Measurements from ENCODE around the gene RNF213. TPM values are rescaled to one million over a fixed set of nuclear protein-coding genes. Genes with fewer than 3 reads are reported as not detected.

Gene RNF213
- total and polyA plus RNA-seq, 10 of the 15 experiments (the other 5 are each of a cell fraction or from before 2014, with no cell fraction given), result 18.6 to 145 (median 65.8) TPM

DNA sequence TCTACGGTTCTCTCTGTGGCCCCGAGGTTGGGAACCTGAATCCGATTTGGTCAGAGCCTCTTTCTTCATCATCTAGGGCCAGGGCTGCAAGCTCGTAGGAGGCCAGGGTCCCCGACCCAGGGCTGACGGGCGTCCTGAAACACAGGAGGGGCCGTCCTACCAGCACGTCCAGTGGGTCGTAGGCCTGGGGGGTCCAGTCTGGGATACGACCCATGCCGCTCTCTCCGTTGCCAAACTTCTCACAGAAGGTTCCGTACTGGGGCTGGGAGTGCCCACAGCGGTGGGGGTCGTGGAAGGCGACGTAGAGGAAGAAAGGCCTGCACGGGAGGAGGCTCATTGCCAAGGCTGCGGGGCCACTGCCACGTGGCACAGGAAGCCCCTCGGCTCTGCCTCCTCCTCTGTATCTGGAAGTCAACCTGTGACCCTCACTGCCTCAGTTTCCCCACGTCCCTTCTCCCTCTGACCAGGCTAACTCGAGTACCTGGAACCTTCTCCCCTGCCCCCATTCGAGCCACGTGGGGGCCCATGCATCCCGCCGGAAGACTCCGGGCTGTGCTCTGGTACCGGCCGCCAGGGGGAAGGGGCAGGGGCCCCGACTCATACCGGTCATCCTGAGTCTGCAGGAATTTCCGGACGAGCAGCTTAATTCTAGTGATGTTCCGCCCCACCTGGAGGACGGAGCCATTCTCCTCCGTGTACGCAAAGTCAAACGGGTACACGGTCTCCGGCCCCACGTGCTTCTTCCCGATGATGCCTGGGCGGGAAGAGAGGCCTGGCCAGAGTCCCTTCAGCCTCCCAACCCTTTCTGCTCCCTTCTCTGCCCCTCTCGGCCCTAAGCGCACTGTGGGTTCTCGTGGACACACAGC, 46.4 kb upstream of the RNF213 start:
- Histone ChIP-seq H2AFZ (ENCODE audit: control insufficient read depth, low read depth, low read length) (no peak overlapping the region), H3K36me3 (ENCODE audit: control insufficient read depth in 2 of 2, insufficient read depth in 2 of 2, low read length in 1 of 2) (peaks cover 0 to 5% of the 10 kb centered on the region in 2 experiments), H3K27me3 (replicated peaks in 1 of 2; ENCODE audit: control insufficient read depth in 2 of 2, insufficient read depth in 2 of 2, low read length in 1 of 2) (no peaks in the 10 kb centered on the region), H3K4me3 (no peak overlapping the region), H3K27ac (ENCODE audit: control insufficient read depth, insufficient read depth) (no peak overlapping the region), H3K9ac (ENCODE audit: control insufficient read depth, insufficient read depth, low read length) (no peak overlapping the region), H4K20me1 (ENCODE audit: control insufficient read depth, insufficient read depth) (no peaks in the 10 kb centered on the region; the same call in 1 of the 2 replicates), H3K9me3 (replicated peaks; ENCODE audit: control insufficient read depth, insufficient read depth, low read length) (no peaks in the 10 kb centered on the region), H3K79me2 (ENCODE audit: control insufficient read depth, insufficient read depth, low read length) (no peaks in the 10 kb centered on the region), H3K4me1 (ENCODE audit: control insufficient read depth, insufficient read depth, low read length) (peaks cover 3% of the 10 kb centered on the region), H3K4me2 (ENCODE audit: control insufficient read depth, insufficient read depth) (no peak overlapping the region)
- BruUV-seq (replicated peaks), result no TSS peak
- ChIA-PET POLR2A (no interaction called here), CTCF (no interaction called here), RAD21 (ENCODE audit: unreplicated experiment) (no interaction called here), SMC1A (ENCODE audit: uncharacterized antibody, unreplicated experiment) (no interaction called here)
- 91% methylated on average over 48 of the region's 48 CpGs for WGBS (ENCODE audit: insufficient coverage, insufficient replicate concordance, low lambda C conversion rate, missing lambda C conversion rate)
- ATAC-seq (no peak), FAIRE-seq (no peak), DNase-seq (ENCODE audit: low read depth, low spot score) (no peak)
- TF ChIP-seq GABPA (IDR thresholded peaks at IDR 0.05; ENCODE audit: low read depth), result no peak
- TF ChIP-seq CREM (IDR thresholded peaks at IDR 0.05; ENCODE audit: low read depth), result no peak
- no peak for TF ChIP-seq ZSCAN29 (IDR thresholded peaks at IDR 0.05)
- no peak for TF ChIP-seq GATAD2B (conservative IDR thresholded peaks at IDR 0.05; ENCODE audit: low read depth)
- intact Hi-C loops (cut with micrococcal nuclease; ENCODE audit: unreplicated experiment) (no loop called here), in situ Hi-C loops (cut with MboI) (no loop called here)

DNA sequence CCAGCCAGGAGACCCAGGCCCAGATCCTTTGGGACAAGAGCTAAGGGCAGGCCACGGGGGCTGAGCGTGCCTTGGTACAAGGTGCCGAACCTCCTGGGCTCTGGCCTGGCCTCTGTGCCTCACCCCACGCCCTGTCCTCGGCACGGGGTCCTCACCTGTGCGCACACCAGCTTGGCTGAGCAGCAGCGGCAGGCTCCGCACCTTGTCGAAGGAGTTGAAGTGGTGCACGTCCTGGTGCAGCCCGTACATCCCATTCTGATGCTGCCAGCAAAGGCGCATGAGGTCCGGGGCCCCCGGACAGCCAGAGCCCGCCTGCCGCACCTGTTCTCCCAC, 45.8 kb upstream of the RNF213 start:
- TF ChIP-seq LARP7 (IDR thresholded peaks at IDR 0.05) (no peak), TCF12 (IDR thresholded peaks at IDR 0.05; ENCODE audit: low read depth, low read length) (no peak), SIN3A (IDR thresholded peaks at IDR 0.05; ENCODE audit: low read depth, low read length) (no peak), EP300 (IDR thresholded peaks at IDR 0.05; ENCODE audit: borderline replicate concordance in 1 of 2, control insufficient read depth in 1 of 2, low read depth in 2 of 2, low read length in 2 of 2) (no peak), STAT3 (IDR thresholded peaks at IDR 0.05; ENCODE audit: low read depth, low read length) (no peak), RCOR1 (conservative IDR thresholded peaks at IDR 0.05; ENCODE audit: low read depth, low read length) (no peak), JUNB (IDR thresholded peaks at IDR 0.05) (no peak), MYC (IDR thresholded peaks at IDR 0.05; ENCODE audit: insufficient read depth, insufficient read length, insufficient replicate concordance, low read length, severe bottlenecking) (no peak)
- TF ChIP-seq, protein P1, sequence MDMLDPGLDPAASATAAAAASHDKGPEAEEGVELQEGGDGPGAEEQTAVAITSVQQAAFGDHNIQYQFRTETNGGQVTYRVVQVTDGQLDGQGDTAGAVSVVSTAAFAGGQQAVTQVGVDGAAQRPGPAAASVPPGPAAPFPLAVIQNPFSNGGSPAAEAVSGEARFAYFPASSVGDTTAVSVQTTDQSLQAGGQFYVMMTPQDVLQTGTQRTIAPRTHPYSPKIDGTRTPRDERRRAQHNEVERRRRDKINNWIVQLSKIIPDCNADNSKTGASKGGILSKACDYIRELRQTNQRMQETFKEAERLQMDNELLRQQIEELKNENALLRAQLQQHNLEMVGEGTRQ (IDR thresholded peaks at IDR 0.05; ENCODE audit: borderline replicate concordance, low read depth, low read length), result no peak
- ChIA-PET POLR2A (no interaction called here), SMC1A (ENCODE audit: uncharacterized antibody, unreplicated experiment) (no interaction called here), CTCF (no interaction called here), RAD21 (ENCODE audit: unreplicated experiment) (no interaction called here)
- DNase-seq (ENCODE audit: low read depth, low spot score) (no peak), ATAC-seq (no peak), FAIRE-seq (no peak)
- H3K4me1 ChIP-seq (ENCODE audit: control insufficient read depth, insufficient read depth, low read length), result peaks cover 4% of the 10 kb centered on the region
- H3K9me3 ChIP-seq (replicated peaks; ENCODE audit: control insufficient read depth, insufficient read depth, low read length), result no peaks in the 10 kb centered on the region
- H3K27ac ChIP-seq (ENCODE audit: control insufficient read depth, insufficient read depth), result no peak overlapping the region
- H3K9ac ChIP-seq (ENCODE audit: control insufficient read depth, insufficient read depth, low read length), result no peak overlapping the region
- no peak overlapping the region for H3K4me2 ChIP-seq (ENCODE audit: control insufficient read depth, insufficient read depth)
- H3K4me3 ChIP-seq, result no peak overlapping the region
- in situ Hi-C loops (cut with MboI), result no loop called here
- 78% methylated on average over 17 of the region's 17 CpGs for WGBS (ENCODE audit: insufficient coverage, insufficient replicate concordance, low lambda C conversion rate, missing lambda C conversion rate)
- H3K79me2 ChIP-seq (ENCODE audit: control insufficient read depth, insufficient read depth, low read length), result peaks cover 4% of the 10 kb centered on the region
- intact Hi-C loops (cut with micrococcal nuclease; ENCODE audit: unreplicated experiment), result loop anchor here (5.0 kb wide), 1 partner anchor 37 kb away; no protein-coding TSS in a partner anchor
- no peaks in the 10 kb centered on the region for H3K27me3 ChIP-seq (replicated peaks in 1 of 2; ENCODE audit: control insufficient read depth in 2 of 2, insufficient read depth in 2 of 2, low read length in 1 of 2)
- H2AFZ ChIP-seq (ENCODE audit: control insufficient read depth, low read depth, low read length), result no peak overlapping the region
- peaks cover 0 to 5% of the 10 kb centered on the region in 2 experiments for H3K36me3 ChIP-seq (ENCODE audit: control insufficient read depth in 2 of 2, insufficient read depth in 2 of 2, low read length in 1 of 2)
- H4K20me1 ChIP-seq (ENCODE audit: control insufficient read depth, insufficient read depth), result no peaks in the 10 kb centered on the region; the same call in 1 of the 2 replicates
- no TSS peak for BruUV-seq (replicated peaks)

Data from GM12878 (cell line).